GM12872 (cell line): ENCODE results near the gene CTNNA1.

ENCODE experiments used
- TF ChIP-seq, protein P1 (sequence below): IDR thresholded peaks from 3 replicates; pipeline ENCODE4 v1.5.1; 2011; ENCODE audit warnings: low read depth, mild to moderate bottlenecking, low read length, moderate library complexity; ENCODE audit not compliant: insufficient read depth

The CTNNA1 gene

DNA sequence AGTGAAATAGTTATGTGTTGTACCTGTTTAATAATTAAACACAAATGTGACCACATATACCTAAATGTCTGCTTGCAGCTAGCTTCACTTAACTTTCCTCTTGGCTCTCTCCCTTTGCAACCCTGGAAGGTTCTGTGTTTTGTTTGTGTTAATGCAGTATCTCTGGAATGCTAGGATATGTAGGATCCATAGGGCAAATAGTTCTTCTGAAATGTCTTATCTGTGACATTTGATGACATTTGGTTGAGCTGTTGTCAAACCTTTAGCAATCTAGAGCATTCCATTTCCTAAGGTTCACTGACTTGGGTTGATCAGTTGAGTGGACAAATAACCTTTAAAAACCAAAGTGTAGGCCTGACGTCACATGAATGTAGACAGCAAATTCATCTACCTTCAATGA lies 21.8 kb downstream of the CTNNA1 start:
- TF ChIP-seq, protein P1, sequence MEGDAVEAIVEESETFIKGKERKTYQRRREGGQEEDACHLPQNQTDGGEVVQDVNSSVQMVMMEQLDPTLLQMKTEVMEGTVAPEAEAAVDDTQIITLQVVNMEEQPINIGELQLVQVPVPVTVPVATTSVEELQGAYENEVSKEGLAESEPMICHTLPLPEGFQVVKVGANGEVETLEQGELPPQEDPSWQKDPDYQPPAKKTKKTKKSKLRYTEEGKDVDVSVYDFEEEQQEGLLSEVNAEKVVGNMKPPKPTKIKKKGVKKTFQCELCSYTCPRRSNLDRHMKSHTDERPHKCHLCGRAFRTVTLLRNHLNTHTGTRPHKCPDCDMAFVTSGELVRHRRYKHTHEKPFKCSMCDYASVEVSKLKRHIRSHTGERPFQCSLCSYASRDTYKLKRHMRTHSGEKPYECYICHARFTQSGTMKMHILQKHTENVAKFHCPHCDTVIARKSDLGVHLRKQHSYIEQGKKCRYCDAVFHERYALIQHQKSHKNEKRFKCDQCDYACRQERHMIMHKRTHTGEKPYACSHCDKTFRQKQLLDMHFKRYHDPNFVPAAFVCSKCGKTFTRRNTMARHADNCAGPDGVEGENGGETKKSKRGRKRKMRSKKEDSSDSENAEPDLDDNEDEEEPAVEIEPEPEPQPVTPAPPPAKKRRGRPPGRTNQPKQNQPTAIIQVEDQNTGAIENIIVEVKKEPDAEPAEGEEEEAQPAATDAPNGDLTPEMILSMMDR: no peak

- TF ChIP-seq, protein P1: no peak
Measured at GRCh38 chr5:138778234-138778633, 25.0 kb downstream of the CTNNA1 start.

GRCh38 chr5:138783976-138784375 lies 30.8 kb downstream of the CTNNA1 start:
- TF ChIP-seq, protein P1: no peak

- TF ChIP-seq, protein P1: no peak
Measured at GRCh38 chr5:138784590-138784989, 31.4 kb downstream of the CTNNA1 start.

GRCh38 chr5:138789771-138790242 lies 36.6 kb downstream of the CTNNA1 start:
- TF ChIP-seq, protein P1: peak; percentile 78

- TF ChIP-seq, protein P1: no peak
Measured at GRCh38 chr5:138790684-138791083, 37.5 kb downstream of the CTNNA1 start.

DNA sequence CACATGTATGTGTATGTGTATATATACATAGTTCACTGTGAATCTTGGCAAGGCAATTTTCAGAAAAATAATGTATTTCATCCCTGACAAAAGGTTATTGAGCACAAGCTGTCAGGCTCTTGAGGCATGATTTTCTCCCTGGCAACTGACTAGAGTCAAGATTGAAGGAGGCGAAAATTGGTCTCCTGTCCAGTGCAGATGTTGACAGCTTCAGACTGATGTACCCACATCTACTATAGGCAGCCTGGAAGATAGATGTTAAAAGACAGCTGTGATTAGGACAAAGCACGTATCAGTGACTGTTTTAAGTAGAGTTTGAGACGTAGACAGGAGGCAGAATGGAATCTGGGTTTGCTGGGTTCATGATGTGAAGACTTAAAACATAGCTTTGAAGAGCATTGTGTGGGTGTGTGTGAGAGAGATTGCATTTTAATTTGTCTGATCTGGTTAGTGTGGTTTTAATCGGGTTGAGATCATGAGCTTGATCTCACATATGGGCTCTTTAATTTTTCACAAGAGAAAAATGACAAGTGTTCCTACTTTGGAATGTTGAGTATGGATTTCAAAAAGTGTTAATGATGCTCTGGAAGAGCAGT lies 39.1 kb downstream of the CTNNA1 start:
- TF ChIP-seq, protein P1: no peak
